OCI-LY7 (cell line): Measurements from ENCODE around the gene KLHDC10. TPM values are rescaled to one million over a fixed set of nuclear protein-coding genes. Genes with fewer than 3 reads are reported as not detected.

Source experiments
- BruUV-seq: library from RNA; stranded (reverse); fragments of 400-500 nt; replicated peaks from 2 replicates; lab custom pipeline; 2021; lab: Mats Ljungman, UMichigan
- CTCF ChIA-PET: fragments of 300-600 bp; sonication (Branson Sonifier 250); formaldehyde crosslinking; loops from one replicate; lab custom pipeline; 2022; ENCODE audit warnings: antibody characterized with exemption; ENCODE audit not compliant: unreplicated experiment; lab: Charles Lee
- POLR2A ChIA-PET: fragments of 300-600 bp; sonication (Branson Sonifier 250); formaldehyde crosslinking; loops from one replicate; lab custom pipeline; 2022; ENCODE audit warnings: antibody characterized with exemption; lab: Charles Lee
- DNase-seq: peaks from one replicate; pipeline ENCODE4 v3.0.0-alpha.2; 2015; ENCODE audit warnings: low spot score
- H2AFZ ChIP-seq: fragments of 200-600 bp; sonication (generic), shearing (Covaris generic); 2 replicates; pipeline ENCODE4 v1.6.1; 2014; ENCODE audit warnings: mild to moderate bottlenecking, antibody characterized with exemption, low read length, moderate library complexity
- H3K27ac ChIP-seq: fragments of 200-600 bp; sonication (generic); 2 replicates; pipeline ENCODE4 v1.5.1; 2014; ENCODE audit warnings: mixed run types, low read depth, mild to moderate bottlenecking, moderate library complexity, low read length, inconsistent platforms; ENCODE audit not compliant: poor library complexity, severe bottlenecking
- H3K36me3 ChIP-seq: fragments of 200-600 bp; sonication (generic); 2 replicates; pipeline ENCODE4 v1.6.1; 2014; ENCODE audit warnings: mild to moderate bottlenecking, antibody characterized with exemption, low read length, moderate library complexity, mixed read lengths; ENCODE audit not compliant: insufficient read depth
- H3K4me1 ChIP-seq: fragments of 200-600 bp; sonication (generic); 2 replicates; pipeline ENCODE4 v1.5.1; 2014; ENCODE audit warnings: mild to moderate bottlenecking, low read length; ENCODE audit not compliant: insufficient read depth, poor library complexity, severe bottlenecking
- H3K4me2 ChIP-seq: fragments of 200-600 bp; sonication (generic); 2 replicates; pipeline ENCODE4 v1.6.1; 2014; ENCODE audit warnings: mild to moderate bottlenecking, low read length
- H3K4me3 ChIP-seq: fragments of 200-600 bp; sonication (generic); 2 replicates; pipeline ENCODE4 v1.5.1; 2014; ENCODE audit warnings: mild to moderate bottlenecking, low read depth, low read length; ENCODE audit not compliant: poor library complexity, severe bottlenecking
- H3K79me2 ChIP-seq: fragments of 200-600 bp; sonication (generic); 2 replicates; pipeline ENCODE4 v1.6.1; 2016; ENCODE audit warnings: low read depth, mild to moderate bottlenecking, low read length, moderate library complexity, mixed read lengths; ENCODE audit not compliant: insufficient read depth
- H3K9me2 ChIP-seq: fragments of 200-600 bp; sonication (generic); 2 replicates; pipeline ENCODE4 v1.6.1; 2016; ENCODE audit warnings: mild to moderate bottlenecking, low read length, mixed read lengths; ENCODE audit not compliant: insufficient read depth
- H3K9me3 ChIP-seq: fragments of 200-600 bp; sonication (generic); 2 replicates; pipeline ENCODE4 v1.6.1; 2014; ENCODE audit warnings: mild to moderate bottlenecking, mixed run types, low read length, mixed read lengths
- H4K20me1 ChIP-seq: fragments of 200-600 bp; sonication (generic); 2 replicates; pipeline ENCODE4 v1.6.1; 2014; ENCODE audit warnings: mild to moderate bottlenecking, antibody characterized with exemption, low read length, moderate library complexity, mixed read lengths; ENCODE audit not compliant: insufficient read depth
- EZH2phosphoT487 ChIP-seq: fragments of 200-600 bp; sonication (generic); IDR thresholded peaks from 2 replicates; pipeline ENCODE4 v1.6.1; 2018; ENCODE audit warnings: low read depth, borderline replicate concordance, mild to moderate bottlenecking, mixed run types, antibody characterized with exemption, low read length, moderate library complexity, mixed read lengths
- intact Hi-C: fragments of 100-400 bp; cut with micrococcal nuclease; formaldehyde crosslinking; loops from one replicate; pipeline ENCODE4 v1.10.0; 2022; ENCODE audit not compliant: unreplicated experiment
- total RNA-seq, 2 experiments: library from RNA; depleted of rRNA in 1 of 2; stranded (reverse); fragments of >200 nt in 1 of 2; shearing (Covaris generic) in 1 of 2; gene quantifications; 2 replicates each; pipeline ENCODE4 v1.2.3, GENCODE V29; 2014 to 2022
- TF ChIP-seq, protein P1 (sequence below): fragments of 200-600 bp; sonication (generic); conservative IDR thresholded peaks from 2 replicates; pipeline ENCODE4 v1.5.1; 2014; ENCODE audit warnings: mild to moderate bottlenecking, antibody characterized with exemption, low read length, moderate library complexity, mixed read lengths

KLHDC10 gene
- total RNA-seq, 2 experiments from 2014 or later, result 15.9 to 21.2 TPM

DNA sequence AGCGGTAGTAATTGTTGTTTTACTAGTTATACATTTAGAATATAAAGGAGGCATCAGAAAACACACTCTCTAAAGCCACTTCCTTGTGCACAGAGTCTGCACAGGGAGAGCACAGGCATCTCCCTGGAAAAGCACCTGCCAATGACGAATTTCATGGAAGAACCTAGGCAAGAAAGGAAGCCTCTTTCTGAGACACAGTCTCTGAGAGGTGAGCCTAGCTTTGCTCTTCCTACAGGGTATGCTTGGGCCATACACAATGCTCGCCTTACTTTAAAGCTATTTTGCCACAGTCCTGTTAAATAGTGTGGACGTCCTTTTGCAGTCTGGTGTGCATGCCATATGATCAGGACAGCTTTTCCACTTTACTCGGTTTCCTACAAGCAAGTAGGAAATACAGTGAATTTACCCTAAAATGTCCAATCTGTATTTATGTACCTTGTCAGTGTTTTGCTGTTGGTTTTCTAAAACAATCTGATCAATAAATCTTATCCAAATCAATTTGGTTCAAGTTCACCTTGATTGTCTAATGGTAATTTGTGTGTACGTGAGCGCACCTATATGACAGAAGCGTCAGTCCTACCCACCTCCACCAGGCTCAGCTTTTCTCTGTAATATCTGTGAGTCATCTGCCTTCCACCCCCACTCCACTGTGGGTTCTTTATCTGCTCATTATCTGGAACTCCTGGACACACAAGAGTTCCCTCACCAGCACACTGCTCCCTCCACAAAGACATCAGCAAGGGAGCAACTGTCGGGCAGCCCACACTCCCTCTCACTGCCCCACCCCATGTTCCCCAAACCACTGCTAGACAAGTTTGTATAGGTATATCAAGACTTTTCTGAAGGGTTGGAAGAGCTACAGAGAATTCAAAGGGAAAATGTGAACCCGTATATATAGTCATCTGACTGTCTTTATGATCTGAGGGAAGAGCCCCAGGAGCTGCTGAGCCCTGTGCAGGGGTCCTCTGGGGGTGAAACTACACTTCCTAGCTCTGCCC, 65.2 kb downstream of the KLHDC10 start:
- H3K4me2 ChIP-seq, result no peak overlapping the region
- TF ChIP-seq EZH2phosphoT487, result no peak
- TF ChIP-seq, protein P1, sequence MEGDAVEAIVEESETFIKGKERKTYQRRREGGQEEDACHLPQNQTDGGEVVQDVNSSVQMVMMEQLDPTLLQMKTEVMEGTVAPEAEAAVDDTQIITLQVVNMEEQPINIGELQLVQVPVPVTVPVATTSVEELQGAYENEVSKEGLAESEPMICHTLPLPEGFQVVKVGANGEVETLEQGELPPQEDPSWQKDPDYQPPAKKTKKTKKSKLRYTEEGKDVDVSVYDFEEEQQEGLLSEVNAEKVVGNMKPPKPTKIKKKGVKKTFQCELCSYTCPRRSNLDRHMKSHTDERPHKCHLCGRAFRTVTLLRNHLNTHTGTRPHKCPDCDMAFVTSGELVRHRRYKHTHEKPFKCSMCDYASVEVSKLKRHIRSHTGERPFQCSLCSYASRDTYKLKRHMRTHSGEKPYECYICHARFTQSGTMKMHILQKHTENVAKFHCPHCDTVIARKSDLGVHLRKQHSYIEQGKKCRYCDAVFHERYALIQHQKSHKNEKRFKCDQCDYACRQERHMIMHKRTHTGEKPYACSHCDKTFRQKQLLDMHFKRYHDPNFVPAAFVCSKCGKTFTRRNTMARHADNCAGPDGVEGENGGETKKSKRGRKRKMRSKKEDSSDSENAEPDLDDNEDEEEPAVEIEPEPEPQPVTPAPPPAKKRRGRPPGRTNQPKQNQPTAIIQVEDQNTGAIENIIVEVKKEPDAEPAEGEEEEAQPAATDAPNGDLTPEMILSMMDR, result no peak
- H3K9me3 ChIP-seq, result no peaks in the 10 kb centered on the region
- POLR2A ChIA-PET, result interaction anchor here (0.6 to 1.2 kb wide), 5 partner anchors 7 to 1125 kb away, joined by 3 to 6 read pairs (median 3); partner anchors contain the start of gene KLHDC10
- CTCF ChIA-PET, result no interaction called here
- no peaks in the 10 kb centered on the region for H4K20me1 ChIP-seq
- no peaks in the 10 kb centered on the region for H3K79me2 ChIP-seq
- DNase-seq, result no peak
- BruUV-seq, result no TSS peak
- H3K27ac ChIP-seq, result no peak overlapping the region
- no peak overlapping the region for H2AFZ ChIP-seq
- peaks cover 36% of the 10 kb centered on the region for H3K36me3 ChIP-seq
- H3K4me1 ChIP-seq, result no peaks in the 10 kb centered on the region
- no peak overlapping the region for H3K4me3 ChIP-seq
- intact Hi-C loops, result no loop called here
- no peaks in the 10 kb centered on the region for H3K9me2 ChIP-seq

DNA sequence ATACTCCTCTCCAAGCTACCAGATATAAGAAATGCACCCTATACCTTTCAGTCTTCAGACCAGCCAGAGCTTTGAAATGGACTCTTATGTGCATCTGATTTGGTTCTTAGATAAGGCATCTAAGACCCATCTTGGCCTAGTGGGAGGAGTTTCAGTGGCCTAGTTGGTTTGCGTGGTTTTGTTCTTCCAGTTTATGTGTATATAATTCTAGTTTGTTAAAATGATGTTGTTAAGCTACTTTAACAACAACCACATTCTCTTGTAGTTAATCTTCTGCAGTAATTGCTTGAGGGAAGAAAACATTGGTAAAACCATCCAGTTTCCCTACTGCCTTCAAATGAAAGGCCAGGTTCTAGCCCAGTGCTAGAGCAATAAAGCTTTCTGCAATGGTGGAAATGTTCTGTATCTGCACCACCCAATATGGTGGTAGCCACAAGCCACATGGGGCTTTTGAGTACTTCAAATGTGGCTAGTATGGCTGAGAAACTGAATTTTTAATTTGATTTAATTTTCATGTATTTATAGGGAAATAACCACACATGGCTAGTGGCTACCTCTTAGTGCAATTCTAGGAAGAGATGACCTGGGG, 66.3 kb downstream of the KLHDC10 start:
- ChIA-PET POLR2A (interaction anchor here (1.7 kb wide), 1 partner anchor 8 kb away, joined by 3 read pairs; no protein-coding TSS in a partner anchor), CTCF (no interaction called here)
- H3K4me3 ChIP-seq, result no peak overlapping the region
- H3K36me3 ChIP-seq, result peaks cover 25% of the 10 kb centered on the region
- no peaks in the 10 kb centered on the region for H3K9me3 ChIP-seq
- BruUV-seq, result no TSS peak
- no peaks in the 10 kb centered on the region for H3K79me2 ChIP-seq
- no peaks in the 10 kb centered on the region for H3K4me1 ChIP-seq
- no peak overlapping the region for H2AFZ ChIP-seq
- TF ChIP-seq, protein P1, result no peak
- no peak for TF ChIP-seq EZH2phosphoT487
- no peaks in the 10 kb centered on the region for H4K20me1 ChIP-seq
- no peak overlapping the region for H3K27ac ChIP-seq
- no peak for DNase-seq
- no peak overlapping the region for H3K4me2 ChIP-seq
- intact Hi-C loops, result no loop called here
- no peaks in the 10 kb centered on the region for H3K9me2 ChIP-seq
